ENCODE measurements around the gene SPIB.

DNA sequence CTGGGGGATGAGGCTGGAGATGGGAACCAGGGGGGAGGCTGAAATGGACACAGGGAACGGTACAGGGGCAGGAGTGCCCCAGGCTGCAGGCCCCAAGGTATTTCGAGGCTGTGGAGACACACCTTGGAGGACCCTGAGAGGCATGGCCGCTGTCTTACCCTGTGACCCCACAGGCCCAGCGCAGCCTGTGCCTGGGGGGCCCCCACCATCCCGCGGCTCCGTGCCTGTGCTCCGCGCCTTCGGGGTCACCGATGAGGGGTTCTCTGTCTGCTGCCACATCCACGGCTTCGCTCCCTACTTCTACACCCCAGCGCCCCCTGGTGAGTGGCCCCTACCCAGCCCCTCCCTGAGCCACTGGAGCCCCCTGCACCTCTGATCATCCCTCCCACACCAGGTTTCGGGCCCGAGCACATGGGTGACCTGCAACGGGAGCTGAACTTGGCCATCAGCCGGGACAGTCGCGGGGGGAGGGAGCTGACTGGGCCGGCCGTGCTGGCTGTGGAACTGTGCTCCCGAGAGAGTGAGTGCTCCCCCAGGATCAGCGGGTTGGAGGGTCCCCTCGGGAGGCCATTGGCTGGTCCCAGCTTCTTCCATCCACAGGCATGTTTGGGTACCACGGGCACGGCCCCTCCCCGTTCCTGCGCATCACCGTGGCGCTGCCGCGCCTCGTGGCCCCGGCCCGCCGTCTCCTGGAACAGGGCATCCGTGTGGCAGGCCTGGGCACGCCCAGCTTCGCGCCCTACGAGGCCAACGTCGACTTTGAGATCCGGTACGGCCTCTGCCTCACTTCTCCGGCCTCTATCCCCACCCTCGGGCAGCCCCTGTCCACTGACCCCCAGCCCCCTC, 16.9 kb upstream of the SPIB start:
- TF ChIP-seq, protein P1, sequence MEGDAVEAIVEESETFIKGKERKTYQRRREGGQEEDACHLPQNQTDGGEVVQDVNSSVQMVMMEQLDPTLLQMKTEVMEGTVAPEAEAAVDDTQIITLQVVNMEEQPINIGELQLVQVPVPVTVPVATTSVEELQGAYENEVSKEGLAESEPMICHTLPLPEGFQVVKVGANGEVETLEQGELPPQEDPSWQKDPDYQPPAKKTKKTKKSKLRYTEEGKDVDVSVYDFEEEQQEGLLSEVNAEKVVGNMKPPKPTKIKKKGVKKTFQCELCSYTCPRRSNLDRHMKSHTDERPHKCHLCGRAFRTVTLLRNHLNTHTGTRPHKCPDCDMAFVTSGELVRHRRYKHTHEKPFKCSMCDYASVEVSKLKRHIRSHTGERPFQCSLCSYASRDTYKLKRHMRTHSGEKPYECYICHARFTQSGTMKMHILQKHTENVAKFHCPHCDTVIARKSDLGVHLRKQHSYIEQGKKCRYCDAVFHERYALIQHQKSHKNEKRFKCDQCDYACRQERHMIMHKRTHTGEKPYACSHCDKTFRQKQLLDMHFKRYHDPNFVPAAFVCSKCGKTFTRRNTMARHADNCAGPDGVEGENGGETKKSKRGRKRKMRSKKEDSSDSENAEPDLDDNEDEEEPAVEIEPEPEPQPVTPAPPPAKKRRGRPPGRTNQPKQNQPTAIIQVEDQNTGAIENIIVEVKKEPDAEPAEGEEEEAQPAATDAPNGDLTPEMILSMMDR (IDR thresholded peaks at IDR 0.05), result no peak
- no peak for TF ChIP-seq POLR2A (IDR thresholded peaks at IDR 0.05)
